Measurements from ENCODE around the gene STARD10.

- TF ChIP-seq CTCF (IDR thresholded peaks at IDR 0.05) (no peak), EP300 (IDR thresholded peaks at IDR 0.05) (no peak)
Measured at GRCh38 chr11:72818971-72819370, 25.1 kb upstream of the STARD10 start.
